K562 (cell line): ENCODE data around the gene CCDC158. TPM values are rescaled to one million over a fixed set of nuclear protein-coding genes. Genes with fewer than 3 reads are reported as not detected.

Experiments used
- ATAC-seq: fragments of 200-7000 bp; cut with Tn5 transposase; 3 replicates; pipeline ENCODE4 v1.9.1; 2020; ENCODE audit warnings: moderate library complexity
- BruUV-seq: library from RNA; stranded (reverse); fragments of 400-500 nt; replicated peaks from 2 replicates; lab custom pipeline; 2021; lab: Mats Ljungman, UMichigan
- CTCF ChIA-PET: fragments of 300-600 bp; formaldehyde crosslinking; extraction: SDS; loops from one replicate; lab custom pipeline; 2021; ENCODE audit warnings: low intra/inter-chr PET ratio; lab: Yijun Ruan, JAX
- POLR2A ChIA-PET: fragments of 300-600, 350-650 bp; sonication (Branson Sonifier 250); formaldehyde crosslinking; extraction: SDS; loops from one replicate; lab custom pipeline; 2021; ENCODE audit warnings: antibody characterized with exemption, inconsistent platforms; lab: Yijun Ruan, JAX
- DNase-seq, 4 experiments: peaks; one replicate each; pipeline versions ENCODE4 v3.0.0 to v3.0.0-alpha.2; 2011 to 2018; ENCODE audit warnings: low spot score in 3 of 4, mixed read lengths in 3 of 4; ENCODE audit errors: extremely low read depth in 1 of 4
- FAIRE-seq: peaks from 2 replicates; lab custom pipeline; 2011; peaks lifted over from hg19 to GRCh38; lab: Jason Lieb, UNC
- H2AFZ ChIP-seq: 2 replicates; pipeline ENCODE4 v1.6.0; 2011; ENCODE audit warnings: low read depth, low read length, control low read depth, inconsistent platforms
- H3K27ac ChIP-seq: fragments of 200-600 bp; 3 replicates; pipeline ENCODE4 v1.8.0; 2011; ENCODE audit warnings: low read depth, mild to moderate bottlenecking, control low read depth, inconsistent platforms, low read length, moderate library complexity, mixed read lengths; ENCODE audit errors: extremely low read depth
- H3K27me3 ChIP-seq, 2 experiments: fragments of 300-600 bp in 1 of 2; 2 replicates in 1 of 2; 3 replicates in 1 of 2; pipeline versions ENCODE4 v1.6.0 to v1.8.0; 2011; ENCODE audit warnings: inconsistent platforms in 2 of 2, low read length in 2 of 2, mild to moderate bottlenecking in 1 of 2, mixed read lengths in 1 of 2, moderate library complexity in 1 of 2; ENCODE audit not compliant: control insufficient read depth in 2 of 2, insufficient read depth in 2 of 2
- H3K36me3 ChIP-seq: fragments of 300-600 bp; 3 replicates; pipeline ENCODE4 v1.8.0; 2011; ENCODE audit warnings: mild to moderate bottlenecking, low read length, inconsistent platforms; ENCODE audit not compliant: control insufficient read depth, insufficient read depth
- H3K4me1 ChIP-seq, 2 experiments: fragments of 200-600 bp in 1 of 2; replicated peaks in 1 of 2; 2 replicates in 1 of 2; 3 replicates in 1 of 2; pipeline versions ENCODE4 v1.5.1 to v1.8.0; 2011; ENCODE audit warnings: inconsistent platforms in 2 of 2, low read length in 2 of 2, mild to moderate bottlenecking in 1 of 2, mixed read lengths in 1 of 2, moderate library complexity in 1 of 2; ENCODE audit not compliant: control insufficient read depth in 2 of 2, insufficient read depth in 2 of 2
- H3K4me2 ChIP-seq: 2 replicates; pipeline ENCODE4 v1.6.1; 2011; ENCODE audit warnings: low read length, control low read depth, inconsistent platforms, mixed read lengths; ENCODE audit not compliant: insufficient read depth
- H3K4me3 ChIP-seq: fragments of 200-600 bp; sonication (generic), shearing (Covaris generic); 2 replicates; pipeline ENCODE4 v1.5.1; 2016; ENCODE audit warnings: control low read depth, inconsistent platforms
- H3K79me2 ChIP-seq: fragments of 200-600 bp; 3 replicates; pipeline ENCODE4 v1.8.0; 2011; ENCODE audit warnings: low read length, inconsistent platforms; ENCODE audit not compliant: control insufficient read depth, insufficient read depth
- H3K9ac ChIP-seq, 2 experiments: 2 replicates each; pipeline versions ENCODE4 v1.6.0 to v1.6.1; 2011; ENCODE audit warnings: low read depth in 2 of 2, low read length in 2 of 2, control low read depth in 1 of 2, inconsistent platforms in 1 of 2, mild to moderate bottlenecking in 1 of 2, mixed read lengths in 1 of 2; ENCODE audit not compliant: insufficient read depth in 1 of 2
- H3K9me1 ChIP-seq: one replicate; pipeline ENCODE4 v1.6.0; 2011; ENCODE audit warnings: inconsistent platforms, mild to moderate bottlenecking, low read length, moderate library complexity; ENCODE audit not compliant: control insufficient read depth, insufficient read depth
- H3K9me3 ChIP-seq: replicated peaks from 2 replicates; pipeline ENCODE4 v1.5.1; 2011; ENCODE audit warnings: low read depth, low read length, inconsistent platforms; ENCODE audit not compliant: control insufficient read depth, insufficient read depth
- H4K20me1 ChIP-seq: replicated peaks from 2 replicates; pipeline ENCODE4 v1.6.1; 2011; ENCODE audit warnings: low read length, inconsistent platforms, mixed read lengths; ENCODE audit not compliant: control insufficient read depth, insufficient read depth
- CEBPB ChIP-seq: fragments of 450-650 bp; IDR thresholded peaks from 2 replicates; pipeline ENCODE4 v1.6.1; 2016; ENCODE audit warnings: missing genetic modification characterization, missing compliant biosample characterization
- SPI1 ChIP-seq: IDR thresholded peaks from 2 replicates; pipeline ENCODE4 v1.6.1; 2011; ENCODE audit warnings: low read depth, low read length, control low read depth, borderline replicate concordance
- ZBTB34 ChIP-seq: fragments of 250-450 bp; sonication (Bioruptor Pico); IDR thresholded peaks from 2 replicates; pipeline ENCODE4 v1.8.0; 2021; ENCODE audit warnings: mild to moderate bottlenecking, moderate library complexity
- ZNF436 ChIP-seq: fragments of 250-450, 450-650 bp; sonication (Bioruptor Pico); formaldehyde crosslinking; IDR thresholded peaks from 2 replicates; pipeline ENCODE4 v1.7.0; 2020; ENCODE audit warnings: mild to moderate bottlenecking
- WGBS: fragments of 100-300 bp; shearing (Covaris generic); methylation state at CpG from one replicate; pipeline ENCODE4 v1.1.6; 2016; ENCODE audit warnings: low coverage, mixed read lengths; ENCODE audit not compliant: insufficient coverage; ENCODE audit errors: missing lambda C conversion rate; 5-methylcytosine and 5-hydroxymethylcytosine counted together
- in situ Hi-C: fragments of 300-500 bp; cut with MboI; formaldehyde crosslinking; loops from 4 replicates; pipeline ENCODE4 v1.15.0; 2018; ENCODE audit warnings: inconsistent platforms, mixed read lengths
- intact Hi-C: fragments of 100-400 bp; cut with micrococcal nuclease; formaldehyde crosslinking; loops from 2 replicates; pipeline ENCODE4 v1.14.2; 2022
- polyA plus RNA-seq, 8 experiments: library from polyadenylated mRNA; depleted of rRNA in 4 of 8; stranded (reverse) in 5 of 8; unstranded in 3 of 8; fragments of >200 nt; fragmentation: Nextera tagmentation in 2 of 8; fragmentation: Illumina TruSeq in 1 of 8; extraction: Ambion mirVana in 2 of 8; extraction: Trizol in 1 of 8; gene quantifications; 2 replicates each; pipeline versions ENCODE4 v1.2.1 to v1.2.3, GENCODE V29; 2011 to 2014; ENCODE audit warnings: inconsistent platforms in 1 of 8, missing spikeins in 1 of 8
- total RNA-seq, 7 experiments: library from RNA; depleted of rRNA in 6 of 7; stranded (reverse); fragments of >200 nt in 6 of 7; fragmentation: Illumina TruSeq in 2 of 7; extraction: Trizol in 2 of 7; gene quantifications; 2 replicates each; pipeline versions ENCODE4 v1.2.1 to v1.2.3, GENCODE V29; 2011 to 2021; ENCODE audit warnings: low replicate concordance in 1 of 7

Gene CCDC158
- total and polyA plus RNA-seq, 9 of the 15 experiments (the other 6 are each of a cell fraction or from before 2014, with no cell fraction given): not detected

DNA sequence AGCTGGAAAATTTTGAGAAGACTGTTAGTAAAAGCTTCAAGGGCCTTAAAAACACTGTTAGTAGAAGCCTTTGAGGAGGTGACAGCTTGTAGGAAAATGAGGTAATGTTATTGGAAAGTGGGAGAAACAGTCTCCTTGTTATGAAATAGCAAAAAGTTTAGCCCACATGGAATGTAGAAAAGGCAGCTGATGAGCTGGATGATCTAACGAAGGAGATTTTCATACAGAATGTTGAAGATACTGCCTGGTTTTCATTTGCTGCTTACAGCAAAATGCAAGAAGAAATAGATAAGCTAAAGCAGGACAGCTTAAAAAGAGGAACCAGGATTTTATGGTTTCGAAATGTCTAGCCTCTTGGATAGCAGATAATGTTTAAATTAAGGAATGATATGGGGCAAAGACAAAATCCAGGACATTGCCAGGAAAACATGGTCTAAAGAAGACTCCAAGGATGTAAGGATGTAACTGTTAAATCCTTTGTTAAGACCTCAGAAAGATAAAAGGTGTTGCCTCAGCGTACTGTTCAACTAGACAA lies 124.6 kb downstream of the CCDC158 start:
- H3K4me2 ChIP-seq: no peak overlapping the region
- H3K27me3 ChIP-seq: no peaks in the 10 kb centered on the region
- TF ChIP-seq ZNF436 (CRISPR knock-in tag) (no peak), CEBPB (peak; percentile 54; the same call in 1 of the 2 replicates), SPI1 (peak; percentile 65; the same call in 1 of the 2 replicates)
- in situ Hi-C loops: no loop called here
- no TSS peak for BruUV-seq
- WGBS: 29% methylated on average over 3 of the region's 3 CpGs
- H3K27ac ChIP-seq: no peak overlapping the region
- ChIA-PET CTCF (no interaction called here), POLR2A (interaction anchor here (1.2 kb wide), 1 partner anchor 28 kb away, joined by 3 read pairs; no protein-coding TSS in a partner anchor)
- no peak overlapping the region for H3K9ac ChIP-seq
- FAIRE-seq (no peak), ATAC-seq (no peak), DNase-seq (no peak)
- intact Hi-C loops: no loop called here
- no peaks in the 10 kb centered on the region for H3K9me1 ChIP-seq
- H3K36me3 ChIP-seq: no peaks in the 10 kb centered on the region
- no peak overlapping the region for H2AFZ ChIP-seq
- H3K79me2 ChIP-seq: no peaks in the 10 kb centered on the region
- peaks cover 3 to 29% of the 10 kb centered on the region in 2 experiments; a peak in 4 of 5 replicates for H3K4me1 ChIP-seq
- H4K20me1 ChIP-seq: no peaks in the 10 kb centered on the region
- peaks cover 19% of the 10 kb centered on the region for H3K9me3 ChIP-seq
- no peak overlapping the region for H3K4me3 ChIP-seq

DNA sequence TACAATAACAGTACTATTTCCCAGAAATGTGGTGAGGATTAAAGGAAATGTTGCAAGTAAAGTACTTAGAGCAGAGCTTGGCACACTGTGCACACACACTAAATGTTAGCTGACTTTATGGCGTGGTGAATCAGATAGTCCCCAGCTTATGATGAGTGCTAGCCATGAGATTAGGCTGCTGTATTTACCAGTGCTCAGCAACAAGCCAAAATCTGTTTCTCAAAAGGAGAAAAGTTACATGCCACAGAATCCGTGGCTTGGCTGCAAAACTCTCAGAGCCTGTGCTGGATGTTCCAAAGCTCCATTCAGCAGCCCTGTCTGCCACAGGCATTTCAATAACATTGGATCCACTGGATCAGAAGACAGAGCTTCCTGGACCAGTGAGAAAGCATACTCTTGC lies 127.2 kb downstream of the CCDC158 start:
- H3K27ac ChIP-seq: no peak overlapping the region
- ChIA-PET CTCF (no interaction called here), POLR2A (interaction anchor here (1.5 kb wide), 1 partner anchor 13 kb away, joined by 4 read pairs; no protein-coding TSS in a partner anchor)
- peaks cover 13% of the 10 kb centered on the region for H3K9me3 ChIP-seq
- TF ChIP-seq ZBTB34 (CRISPR knock-in tag): no peak
- FAIRE-seq (no peak), ATAC-seq (peak; percentile 29; the same call in 1 of the 3 replicates), DNase-seq (no peak)
- H4K20me1 ChIP-seq: no peaks in the 10 kb centered on the region
- BruUV-seq: no TSS peak
- in situ Hi-C loops (no loop called here), intact Hi-C loops (no loop called here)
- H3K9me1 ChIP-seq: no peaks in the 10 kb centered on the region
- H2AFZ ChIP-seq: peak overlapping the region; percentile 42
- 0% methylated on average over 2 of the region's 2 CpGs for WGBS
- H3K79me2 ChIP-seq: no peaks in the 10 kb centered on the region
- H3K4me3 ChIP-seq: no peak overlapping the region
- peaks cover 0 to 11% of the 10 kb centered on the region in 2 experiments; a peak in 3 of 5 replicates for H3K4me1 ChIP-seq
- no peak overlapping the region for H3K4me2 ChIP-seq
- H3K9ac ChIP-seq: peak overlapping the region in 1 of 2 experiments; percentile 22; a peak in 1 of 4 replicates
- H3K36me3 ChIP-seq: no peaks in the 10 kb centered on the region
- no peaks in the 10 kb centered on the region for H3K27me3 ChIP-seq
